ENCODE data around the gene KLK13.

Gene KLK13

GRCh38 chr19:51064534-51065220 is at the start of gene KLK13:
Gene KLK13, minus strand, starts transcription at chr19:51065092. Its CDS starts 25 bp downstream, at chr19:51065067.
- peak; percentile 78 for DNase-seq

GRCh38 chr19:51114087-51114729 is 49.3 kb upstream of the KLK13 start:
- no peak for DNase-seq

GRCh38 chr19:51111606-51112005 is 46.7 kb upstream of the KLK13 start:
- peak; percentile 68 for DNase-seq

- DNase-seq = no peak
Measured at GRCh38 chr19:51110666-51110971, 45.7 kb upstream of the KLK13 start.

GRCh38 chr19:51108805-51109146 is 43.9 kb upstream of the KLK13 start:
- no peak for DNase-seq

- peak; percentile 100 for DNase-seq
Measured at GRCh38 chr19:51108066-51108804, 43.3 kb upstream of the KLK13 start, which contains the start of gene CTU1. Gene CTU1, minus strand, starts transcription at chr19:51108409. Its CDS starts 3,840 bp downstream, at chr19:51104569.

GRCh38 chr19:51107406-51108065 is 42.6 kb upstream of the KLK13 start:
- DNase-seq = no peak

- no peak for DNase-seq
Measured at GRCh38 chr19:51103926-51104341, 39.0 kb upstream of the KLK13 start.

- no peak for DNase-seq
Measured at GRCh38 chr19:51102991-51103390, 38.1 kb upstream of the KLK13 start.

GRCh38 chr19:51101171-51101865 is 36.4 kb upstream of the KLK13 start:
- DNase-seq = no peak

- DNase-seq = no peak
Measured at GRCh38 chr19:51100601-51101000, 35.7 kb upstream of the KLK13 start.

GRCh38 chr19:51099047-51099382 is 34.1 kb upstream of the KLK13 start:
- DNase-seq = no peak

- DNase-seq = no peak
Measured at GRCh38 chr19:51098365-51099046, 33.6 kb upstream of the KLK13 start.

GRCh38 chr19:51097796-51098195 is 32.9 kb upstream of the KLK13 start:
- DNase-seq = no peak

GRCh38 chr19:51097166-51097738 is 32.4 kb upstream of the KLK13 start:
- peak; percentile 72 for DNase-seq

GRCh38 chr19:51096473-51097165 is 31.7 kb upstream of the KLK13 start:
- DNase-seq = no peak

GRCh38 chr19:51094696-51095279 is 29.9 kb upstream of the KLK13 start:
- DNase-seq = peak; percentile 68

- DNase-seq = no peak
Measured at GRCh38 chr19:51093510-51094345, 28.8 kb upstream of the KLK13 start.

- DNase-seq = no peak
Measured at GRCh38 chr19:51093101-51093500, 28.2 kb upstream of the KLK13 start.

Measured in islet precursor cell (in vitro differentiated cells).